OCI-LY7 (cell line): ENCODE measurements around the gene VAT1. TPM values are rescaled to one million over a fixed set of nuclear protein-coding genes. Genes with fewer than 3 reads are reported as not detected.

Experiments
- BruUV-seq: library from RNA; stranded (reverse); fragments of 400-500 nt; replicated peaks from 2 replicates; lab custom pipeline; 2021; lab: Mats Ljungman, UMichigan
- CTCF ChIA-PET: fragments of 300-600 bp; sonication (Branson Sonifier 250); formaldehyde crosslinking; loops from one replicate; lab custom pipeline; 2022; ENCODE audit warnings: antibody characterized with exemption; ENCODE audit not compliant: unreplicated experiment; lab: Charles Lee
- POLR2A ChIA-PET: fragments of 300-600 bp; sonication (Branson Sonifier 250); formaldehyde crosslinking; loops from one replicate; lab custom pipeline; 2022; ENCODE audit warnings: antibody characterized with exemption; lab: Charles Lee
- DNase-seq: peaks from one replicate; pipeline ENCODE4 v3.0.0-alpha.2; 2015; ENCODE audit warnings: low spot score
- H2AFZ ChIP-seq: fragments of 200-600 bp; sonication (generic), shearing (Covaris generic); 2 replicates; pipeline ENCODE4 v1.6.1; 2014; ENCODE audit warnings: mild to moderate bottlenecking, antibody characterized with exemption, low read length, moderate library complexity
- H3K27ac ChIP-seq: fragments of 200-600 bp; sonication (generic); 2 replicates; pipeline ENCODE4 v1.5.1; 2014; ENCODE audit warnings: mixed run types, low read depth, mild to moderate bottlenecking, moderate library complexity, low read length, inconsistent platforms; ENCODE audit not compliant: poor library complexity, severe bottlenecking
- H3K36me3 ChIP-seq: fragments of 200-600 bp; sonication (generic); 2 replicates; pipeline ENCODE4 v1.6.1; 2014; ENCODE audit warnings: mild to moderate bottlenecking, antibody characterized with exemption, low read length, moderate library complexity, mixed read lengths; ENCODE audit not compliant: insufficient read depth
- H3K4me1 ChIP-seq: fragments of 200-600 bp; sonication (generic); 2 replicates; pipeline ENCODE4 v1.5.1; 2014; ENCODE audit warnings: mild to moderate bottlenecking, low read length; ENCODE audit not compliant: insufficient read depth, poor library complexity, severe bottlenecking
- H3K4me2 ChIP-seq: fragments of 200-600 bp; sonication (generic); 2 replicates; pipeline ENCODE4 v1.6.1; 2014; ENCODE audit warnings: mild to moderate bottlenecking, low read length
- H3K4me3 ChIP-seq: fragments of 200-600 bp; sonication (generic); 2 replicates; pipeline ENCODE4 v1.5.1; 2014; ENCODE audit warnings: mild to moderate bottlenecking, low read depth, low read length; ENCODE audit not compliant: poor library complexity, severe bottlenecking
- H3K79me2 ChIP-seq: fragments of 200-600 bp; sonication (generic); 2 replicates; pipeline ENCODE4 v1.6.1; 2016; ENCODE audit warnings: low read depth, mild to moderate bottlenecking, low read length, moderate library complexity, mixed read lengths; ENCODE audit not compliant: insufficient read depth
- H3K9me2 ChIP-seq: fragments of 200-600 bp; sonication (generic); 2 replicates; pipeline ENCODE4 v1.6.1; 2016; ENCODE audit warnings: mild to moderate bottlenecking, low read length, mixed read lengths; ENCODE audit not compliant: insufficient read depth
- H3K9me3 ChIP-seq: fragments of 200-600 bp; sonication (generic); 2 replicates; pipeline ENCODE4 v1.6.1; 2014; ENCODE audit warnings: mild to moderate bottlenecking, mixed run types, low read length, mixed read lengths
- H4K20me1 ChIP-seq: fragments of 200-600 bp; sonication (generic); 2 replicates; pipeline ENCODE4 v1.6.1; 2014; ENCODE audit warnings: mild to moderate bottlenecking, antibody characterized with exemption, low read length, moderate library complexity, mixed read lengths; ENCODE audit not compliant: insufficient read depth
- EZH2phosphoT487 ChIP-seq: fragments of 200-600 bp; sonication (generic); IDR thresholded peaks from 2 replicates; pipeline ENCODE4 v1.6.1; 2018; ENCODE audit warnings: low read depth, borderline replicate concordance, mild to moderate bottlenecking, mixed run types, antibody characterized with exemption, low read length, moderate library complexity, mixed read lengths
- intact Hi-C: fragments of 100-400 bp; cut with micrococcal nuclease; formaldehyde crosslinking; loops from one replicate; pipeline ENCODE4 v1.10.0; 2022; ENCODE audit not compliant: unreplicated experiment
- total RNA-seq, 2 experiments: library from RNA; depleted of rRNA in 1 of 2; stranded (reverse); fragments of >200 nt in 1 of 2; shearing (Covaris generic) in 1 of 2; gene quantifications; 2 replicates each; pipeline ENCODE4 v1.2.3, GENCODE V29; 2014 to 2022
- TF ChIP-seq, protein P1 (sequence below): fragments of 200-600 bp; sonication (generic); conservative IDR thresholded peaks from 2 replicates; pipeline ENCODE4 v1.5.1; 2014; ENCODE audit warnings: mild to moderate bottlenecking, antibody characterized with exemption, low read length, moderate library complexity, mixed read lengths

Gene VAT1
- total RNA-seq, 2 experiments from 2014 or later = 26.2 to 51.3 TPM

DNA sequence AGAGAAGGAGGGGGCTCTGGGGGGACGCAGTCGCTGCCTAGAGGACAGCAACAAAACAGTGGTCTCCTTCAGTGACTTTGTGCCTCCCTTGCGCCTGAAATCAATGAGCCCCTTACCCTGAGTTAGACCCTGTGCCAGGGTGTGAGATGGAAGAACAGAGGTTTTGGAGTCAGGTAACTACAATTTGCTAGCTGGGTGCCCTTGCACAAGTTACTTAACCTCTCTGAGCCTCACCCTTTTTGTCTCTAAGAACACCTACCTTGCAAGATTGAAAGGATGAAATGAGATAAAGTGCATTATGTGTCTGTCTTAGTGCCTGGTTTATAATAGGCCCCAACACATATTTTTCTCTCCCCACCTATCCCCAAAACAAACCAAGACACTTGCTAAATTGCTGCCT, 12.7 kb upstream of the VAT1 start:
- Histone ChIP-seq H3K9me3 (no peaks in the 10 kb centered on the region), H3K27ac (no peak overlapping the region), H3K79me2 (no peaks in the 10 kb centered on the region), H3K9me2 (no peaks in the 10 kb centered on the region), H3K4me2 (no peak overlapping the region), H3K4me1 (no peaks in the 10 kb centered on the region), H4K20me1 (no peaks in the 10 kb centered on the region), H3K4me3 (no peak overlapping the region), H2AFZ (no peak overlapping the region), H3K36me3 (no peaks in the 10 kb centered on the region)
- intact Hi-C loops = no loop called here
- BruUV-seq = no TSS peak
- ChIA-PET CTCF (no interaction called here), POLR2A (no interaction called here)
- TF ChIP-seq, protein P1, sequence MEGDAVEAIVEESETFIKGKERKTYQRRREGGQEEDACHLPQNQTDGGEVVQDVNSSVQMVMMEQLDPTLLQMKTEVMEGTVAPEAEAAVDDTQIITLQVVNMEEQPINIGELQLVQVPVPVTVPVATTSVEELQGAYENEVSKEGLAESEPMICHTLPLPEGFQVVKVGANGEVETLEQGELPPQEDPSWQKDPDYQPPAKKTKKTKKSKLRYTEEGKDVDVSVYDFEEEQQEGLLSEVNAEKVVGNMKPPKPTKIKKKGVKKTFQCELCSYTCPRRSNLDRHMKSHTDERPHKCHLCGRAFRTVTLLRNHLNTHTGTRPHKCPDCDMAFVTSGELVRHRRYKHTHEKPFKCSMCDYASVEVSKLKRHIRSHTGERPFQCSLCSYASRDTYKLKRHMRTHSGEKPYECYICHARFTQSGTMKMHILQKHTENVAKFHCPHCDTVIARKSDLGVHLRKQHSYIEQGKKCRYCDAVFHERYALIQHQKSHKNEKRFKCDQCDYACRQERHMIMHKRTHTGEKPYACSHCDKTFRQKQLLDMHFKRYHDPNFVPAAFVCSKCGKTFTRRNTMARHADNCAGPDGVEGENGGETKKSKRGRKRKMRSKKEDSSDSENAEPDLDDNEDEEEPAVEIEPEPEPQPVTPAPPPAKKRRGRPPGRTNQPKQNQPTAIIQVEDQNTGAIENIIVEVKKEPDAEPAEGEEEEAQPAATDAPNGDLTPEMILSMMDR = no peak
- TF ChIP-seq EZH2phosphoT487 = no peak
- no peak for DNase-seq

DNA sequence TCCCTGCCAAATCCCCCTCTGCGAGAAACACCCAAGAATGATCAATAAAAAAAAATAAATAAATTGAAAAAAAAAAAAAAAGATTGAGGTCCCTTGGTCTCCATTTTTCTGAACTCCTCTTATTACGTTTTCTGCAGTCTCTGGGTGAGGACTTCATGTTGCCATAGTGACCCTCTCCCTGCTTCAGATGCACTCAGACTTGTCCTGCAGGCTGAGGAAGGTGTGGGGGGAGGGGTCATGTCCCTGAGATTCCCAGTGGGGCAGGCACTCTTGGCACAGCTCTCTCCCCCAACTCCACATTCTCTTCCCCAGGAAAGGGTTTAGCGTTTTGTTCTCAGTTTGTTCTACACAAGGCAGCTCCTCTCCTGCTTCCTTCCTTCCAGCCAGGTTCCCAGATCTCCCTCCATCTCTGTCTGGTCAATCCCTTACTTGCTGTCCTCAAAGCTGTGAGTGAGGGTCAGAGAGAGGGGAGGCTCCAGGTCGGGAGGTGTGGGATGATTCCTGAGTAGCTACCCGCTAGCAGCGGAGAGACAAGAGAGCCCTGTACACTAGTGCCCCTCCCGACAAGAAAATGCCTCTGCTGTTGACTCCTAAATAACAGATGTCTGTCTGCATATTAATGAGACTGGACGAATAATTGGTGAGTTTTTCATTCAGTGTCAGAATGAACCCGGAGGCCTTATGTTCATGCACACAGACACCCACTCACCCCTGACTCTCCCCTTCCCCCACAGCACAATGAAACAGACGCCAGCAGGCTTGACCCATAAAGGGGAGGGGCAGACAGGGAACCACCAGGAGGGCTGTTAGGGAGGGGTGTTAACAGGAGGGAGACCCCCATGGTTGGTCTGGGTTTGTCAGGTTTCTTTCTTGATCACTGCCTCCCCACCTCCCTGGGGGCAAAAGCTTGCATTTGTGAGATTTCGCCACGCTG, 12.0 kb upstream of the VAT1 start:
- intact Hi-C loops = no loop called here
- no peaks in the 10 kb centered on the region for H3K36me3 ChIP-seq
- no peak for DNase-seq
- H3K9me3 ChIP-seq = no peaks in the 10 kb centered on the region
- TF ChIP-seq, protein P1 = no peak
- TF ChIP-seq EZH2phosphoT487 = no peak
- no peak overlapping the region for H3K4me3 ChIP-seq
- no peak overlapping the region for H3K27ac ChIP-seq
- ChIA-PET CTCF (no interaction called here), POLR2A (interaction anchor here (0.6 to 0.7 kb wide), 4 partner anchors 24 to 127 kb away, joined by 3 to 4 read pairs (median 3); no protein-coding TSS in a partner anchor)
- no peaks in the 10 kb centered on the region for H4K20me1 ChIP-seq
- no TSS peak for BruUV-seq
- H3K4me2 ChIP-seq = no peak overlapping the region
- no peak overlapping the region for H2AFZ ChIP-seq
- H3K9me2 ChIP-seq = no peaks in the 10 kb centered on the region
- H3K4me1 ChIP-seq = no peaks in the 10 kb centered on the region
- no peaks in the 10 kb centered on the region for H3K79me2 ChIP-seq

DNA sequence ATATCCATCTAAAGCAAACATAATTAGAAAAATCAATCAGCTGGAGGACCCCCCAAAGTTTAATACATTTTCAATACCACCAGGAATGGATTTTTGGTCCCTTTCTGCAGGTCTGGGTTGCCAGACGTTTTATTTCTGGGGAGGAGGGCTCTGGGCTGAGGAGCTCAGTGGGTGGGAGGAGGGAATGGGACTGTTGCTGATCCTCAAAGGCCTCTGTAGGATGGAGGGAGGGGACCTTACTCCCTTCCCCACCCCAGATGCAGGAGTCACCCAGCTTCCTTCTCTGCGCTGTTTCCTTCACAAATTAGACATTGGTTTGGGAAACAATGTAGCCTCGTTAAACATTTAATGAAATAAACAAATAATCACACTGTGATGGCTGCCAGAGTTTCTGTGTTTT, 9.5 kb upstream of the VAT1 start:
- no peak for DNase-seq
- POLR2A ChIA-PET = no interaction called here

More for the DNA sequence above, 9.5 kb upstream of the VAT1 start:
- no peaks in the 10 kb centered on the region for H4K20me1 ChIP-seq
- no peaks in the 10 kb centered on the region for H3K9me2 ChIP-seq
- no peaks in the 10 kb centered on the region for H3K9me3 ChIP-seq
- TF ChIP-seq, protein P1 = no peak
- TF ChIP-seq EZH2phosphoT487 = no peak
- no peak overlapping the region for H3K4me2 ChIP-seq
- H3K4me1 ChIP-seq = no peaks in the 10 kb centered on the region
- H3K79me2 ChIP-seq = no peaks in the 10 kb centered on the region
- no peaks in the 10 kb centered on the region for H3K36me3 ChIP-seq
- intact Hi-C loops = no loop called here
- H3K27ac ChIP-seq = no peak overlapping the region
- CTCF ChIA-PET = no interaction called here
- H2AFZ ChIP-seq = no peak overlapping the region
- no TSS peak for BruUV-seq
- no peak overlapping the region for H3K4me3 ChIP-seq
